Common myeloid progenitor, CD34-positive (primary cell): ENCODE data around the gene PCP4L1.
"Not testable (repeated sequence)": the region's sequence is repeated elsewhere in the genome, so short reads cannot be mapped to it uniquely, and the experiment has no call there.

Source experiments
- CTCF ChIA-PET: fragments of 350-600 bp; sonication (Branson Sonifier 250); formaldehyde crosslinking; loops from one replicate; lab custom pipeline; 2021; ENCODE audit warnings: antibody characterized with exemption; lab: Charles Lee
- POLR2A ChIA-PET: fragments of 350-600 bp; sonication (Branson Sonifier 250); formaldehyde crosslinking; loops from one replicate; lab custom pipeline; 2021; ENCODE audit warnings: antibody characterized with exemption; lab: Charles Lee
- DNase-seq, 3 donors: peaks; one replicate each; pipeline versions ENCODE4 v3.0.0 to v3.0.0-alpha.2; 2013
- H3K27ac ChIP-seq, 2 experiments: 1 replicate in 1 of 2; 2 replicates in 1 of 2; pipeline ENCODE4 v1.7.0; 2013; ENCODE audit warnings: inconsistent platforms in 2 of 2, low read length in 2 of 2, mild to moderate bottlenecking in 2 of 2, low read depth in 1 of 2, moderate library complexity in 1 of 2; ENCODE audit not compliant: severe bottlenecking in 2 of 2, insufficient read depth in 1 of 2, poor library complexity in 1 of 2
- H3K27me3 ChIP-seq, 5 experiments: replicated peaks in 2 of 5; 1 replicate in 3 of 5; 2 replicates in 2 of 5; pipeline versions ENCODE4 v1.6.1 to v1.7.0; 2013; ENCODE audit warnings: low read length in 4 of 5, mild to moderate bottlenecking in 2 of 5, moderate library complexity in 2 of 5, inconsistent platforms in 1 of 5; ENCODE audit not compliant: insufficient read depth in 5 of 5, control insufficient read depth in 4 of 5
- H3K36me3 ChIP-seq, 4 experiments: 1 replicate in 2 of 4; 2 replicates in 2 of 4; pipeline versions ENCODE4 v1.6.1 to v1.7.0; 2013; ENCODE audit warnings: low read length in 3 of 4, control low read depth in 1 of 4, mild to moderate bottlenecking in 1 of 4; ENCODE audit not compliant: control insufficient read depth in 4 of 4, insufficient read depth in 4 of 4
- H3K4me1 ChIP-seq, 4 experiments: 1 replicate in 3 of 4; 2 replicates in 1 of 4; pipeline versions ENCODE4 v1.6.1 to v1.7.1; 2013; ENCODE audit warnings: low read length in 3 of 4, mild to moderate bottlenecking in 3 of 4, control low read depth in 1 of 4, inconsistent platforms in 1 of 4, moderate library complexity in 1 of 4; ENCODE audit not compliant: control insufficient read depth in 4 of 4, insufficient read depth in 4 of 4; ENCODE audit errors: control extremely low read depth in 1 of 4
- H3K4me3 ChIP-seq, 7 experiments: 1 replicate in 4 of 7; 2 replicates in 3 of 7; pipeline versions ENCODE4 v1.5.1 to v1.7.0; 2013; ENCODE audit warnings: mild to moderate bottlenecking in 7 of 7, low read length in 6 of 7, moderate library complexity in 6 of 7, inconsistent platforms in 2 of 7, low read depth in 2 of 7, control low read depth in 1 of 7; ENCODE audit not compliant: insufficient read depth in 4 of 7, control insufficient read depth in 1 of 7; ENCODE audit errors: extremely low read depth in 1 of 7
- H3K9me3 ChIP-seq, 5 experiments: 1 replicate in 4 of 5; 2 replicates in 1 of 5; pipeline versions ENCODE4 v1.6.1 to v1.7.1; 2013; ENCODE audit warnings: low read length in 4 of 5, mild to moderate bottlenecking in 2 of 5, inconsistent platforms in 1 of 5, low read depth in 1 of 5, moderate library complexity in 1 of 5; ENCODE audit not compliant: control insufficient read depth in 4 of 5, insufficient read depth in 2 of 5; ENCODE audit errors: control extremely low read depth in 1 of 5
- WGBS: methylation state at CpG from one replicate; pipeline ENCODE4 v1.1.5; 2013; ENCODE audit not compliant: insufficient coverage; 5-methylcytosine and 5-hydroxymethylcytosine counted together

PCP4L1 gene

DNA sequence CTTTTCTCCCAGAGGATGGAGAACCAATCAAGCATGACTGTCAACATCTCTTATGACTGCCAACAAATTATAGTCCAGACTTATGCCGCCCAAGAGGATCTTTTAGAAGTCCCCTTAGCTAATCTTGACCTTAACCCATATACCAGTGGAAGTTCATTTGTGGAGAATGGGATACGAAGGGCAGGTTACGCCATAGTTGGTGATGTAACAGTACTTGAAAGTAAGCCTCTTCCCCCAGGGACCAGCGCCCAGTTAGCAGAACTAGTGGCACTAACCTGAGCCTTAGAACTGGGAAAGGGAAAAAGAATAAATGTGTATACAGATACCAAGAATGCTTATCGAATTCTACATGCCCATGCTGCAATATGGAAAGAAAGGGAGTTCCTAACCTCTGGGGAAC lies 3.2 kb upstream of the PCP4L1 start:
- POLR2A ChIA-PET, H3K36me3 ChIP-seq, H3K27ac ChIP-seq, CTCF ChIA-PET, H3K4me3 ChIP-seq, DNase-seq: not testable (repeated sequence)
- WGBS: 90% methylated on average over 2 of the region's 5 CpGs
- peaks cover 0 to 13% (median 8%) of the 10 kb centered on the region in 4 experiments for H3K4me1 ChIP-seq
- peaks cover 2 to 18% (median 10%) of the 10 kb centered on the region in 5 experiments for H3K9me3 ChIP-seq
- H3K27me3 ChIP-seq: peaks cover 3 to 32% (median 23%) of the 10 kb centered on the region in 5 experiments

GRCh38 chr1:161255955-161256520 lies 2.5 kb upstream of the PCP4L1 start:
- H3K9me3 ChIP-seq: peaks cover 2 to 18% (median 10%) of the 10 kb centered on the region in 5 experiments
- DNase-seq, H3K4me3 ChIP-seq, POLR2A ChIA-PET, H3K36me3 ChIP-seq, H3K27ac ChIP-seq, CTCF ChIA-PET: not testable (repeated sequence)
- H3K4me1 ChIP-seq: peaks cover 0 to 16% (median 8%) of the 10 kb centered on the region in 4 experiments
- WGBS: 100% methylated on average over 2 of the region's 4 CpGs
- peaks cover 3 to 34% (median 28%) of the 10 kb centered on the region in 5 experiments for H3K27me3 ChIP-seq

- POLR2A ChIA-PET: interaction anchor here (0.7 kb wide), 1 partner anchor 169 kb away, joined by 3 read pairs; no protein-coding TSS in a partner anchor
- 98% methylated on average over 5 of the region's 5 CpGs for WGBS
- peak in 1 of 3 donors; percentile 29 for DNase-seq
Measured at GRCh38 chr1:161257109-161257508, 1.4 kb upstream of the PCP4L1 start.

DNA sequence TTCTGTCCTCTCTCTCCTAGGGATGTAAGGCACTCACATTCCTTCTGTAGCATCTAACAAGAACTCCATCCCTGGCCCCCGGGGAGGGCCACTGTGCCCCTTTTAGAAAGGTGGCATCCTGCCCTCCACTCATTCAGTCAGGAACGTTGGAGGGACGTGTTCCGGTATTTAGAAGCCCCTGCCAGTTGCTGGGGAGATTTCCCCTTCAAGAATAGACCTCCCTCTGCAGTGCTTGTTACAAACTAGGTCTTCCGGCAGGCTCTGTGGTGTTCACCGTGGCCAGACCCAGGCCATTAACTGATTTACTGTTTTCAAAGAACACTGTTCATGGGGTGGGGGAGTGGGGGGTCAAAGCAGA lies 779 bp downstream of the PCP4L1 start:
- H3K36me3 ChIP-seq: no peaks in the 10 kb centered on the region
- DNase-seq: no peak
- H3K4me1 ChIP-seq: peaks cover 0 to 23% (median 9%) of the 10 kb centered on the region in 4 experiments
- peaks cover 2 to 18% (median 10%) of the 10 kb centered on the region in 5 experiments for H3K9me3 ChIP-seq
- peaks cover 3 to 36% (median 32%) of the 10 kb centered on the region in 5 experiments for H3K27me3 ChIP-seq
- ChIA-PET CTCF (interaction anchor here (0.8 to 2.4 kb wide), 8 partner anchors 11 to 53 kb away, joined by 3 to 10 read pairs (median 4); no protein-coding TSS in a partner anchor), POLR2A (no interaction called here)
- 80% methylated on average over 3 of the region's 6 CpGs for WGBS
- peak overlapping the region in 2 of 7 experiments; percentile 72 to 76 for H3K4me3 ChIP-seq
- no peak overlapping the region for H3K27ac ChIP-seq

More at GRCh38 chr1:161257109-161257508, 1.4 kb upstream of the PCP4L1 start:
- Histone ChIP-seq H3K9me3 (peaks cover 2 to 18% (median 10%) of the 10 kb centered on the region in 5 experiments), H3K27me3 (peaks cover 3 to 34% (median 32%) of the 10 kb centered on the region in 5 experiments), H3K4me1 (peaks cover 0 to 23% (median 9%) of the 10 kb centered on the region in 4 experiments)
- not testable (repeated sequence) for H3K27ac ChIP-seq, H3K4me3 ChIP-seq, H3K36me3 ChIP-seq
- CTCF ChIA-PET: interaction anchor here (1.5 to 2.4 kb wide), 3 partner anchors 9 to 65 kb away, joined by 5 to 10 read pairs (median 8); no protein-coding TSS in a partner anchor

DNA sequence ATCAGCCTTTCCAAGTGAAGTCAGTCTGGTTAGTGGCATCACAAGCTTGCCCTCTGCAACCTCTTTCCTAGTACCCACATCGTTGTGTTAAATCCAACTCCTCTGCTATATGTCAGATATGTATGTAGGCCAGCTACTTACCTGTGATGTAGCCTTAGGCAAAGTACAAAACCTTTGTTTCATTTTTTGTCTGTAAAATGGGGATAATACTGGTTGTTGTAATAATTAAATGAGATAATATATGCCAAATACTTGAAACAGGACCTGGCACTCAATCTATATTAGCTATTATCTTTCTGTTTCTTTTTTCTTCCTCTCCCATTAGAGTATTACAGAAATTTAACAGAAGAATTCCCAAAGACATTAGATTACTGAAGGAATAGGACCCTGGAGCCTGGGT lies 1.2 kb downstream of the PCP4L1 start:
- no peaks in the 10 kb centered on the region for H3K36me3 ChIP-seq
- H3K4me1 ChIP-seq: peaks cover 0 to 23% (median 9%) of the 10 kb centered on the region in 4 experiments
- no peak overlapping the region for H3K27ac ChIP-seq
- CTCF ChIA-PET: interaction anchor here (0.8 to 1.6 kb wide), 6 partner anchors 12 to 53 kb away, joined by 3 to 9 read pairs (median 3); no protein-coding TSS in a partner anchor
- H3K27me3 ChIP-seq: peaks cover 3 to 36% (median 32%) of the 10 kb centered on the region in 5 experiments
- H3K9me3 ChIP-seq: peaks cover 2 to 18% (median 10%) of the 10 kb centered on the region in 5 experiments
- no peak overlapping the region for H3K4me3 ChIP-seq
- no CpG with 5 or more reads among the region's 1 CpG for WGBS
- DNase-seq: no peak
- POLR2A ChIA-PET: interaction anchor here (0.6 kb wide), 1 partner anchor 138 kb away, joined by 4 read pairs; no protein-coding TSS in a partner anchor

DNA sequence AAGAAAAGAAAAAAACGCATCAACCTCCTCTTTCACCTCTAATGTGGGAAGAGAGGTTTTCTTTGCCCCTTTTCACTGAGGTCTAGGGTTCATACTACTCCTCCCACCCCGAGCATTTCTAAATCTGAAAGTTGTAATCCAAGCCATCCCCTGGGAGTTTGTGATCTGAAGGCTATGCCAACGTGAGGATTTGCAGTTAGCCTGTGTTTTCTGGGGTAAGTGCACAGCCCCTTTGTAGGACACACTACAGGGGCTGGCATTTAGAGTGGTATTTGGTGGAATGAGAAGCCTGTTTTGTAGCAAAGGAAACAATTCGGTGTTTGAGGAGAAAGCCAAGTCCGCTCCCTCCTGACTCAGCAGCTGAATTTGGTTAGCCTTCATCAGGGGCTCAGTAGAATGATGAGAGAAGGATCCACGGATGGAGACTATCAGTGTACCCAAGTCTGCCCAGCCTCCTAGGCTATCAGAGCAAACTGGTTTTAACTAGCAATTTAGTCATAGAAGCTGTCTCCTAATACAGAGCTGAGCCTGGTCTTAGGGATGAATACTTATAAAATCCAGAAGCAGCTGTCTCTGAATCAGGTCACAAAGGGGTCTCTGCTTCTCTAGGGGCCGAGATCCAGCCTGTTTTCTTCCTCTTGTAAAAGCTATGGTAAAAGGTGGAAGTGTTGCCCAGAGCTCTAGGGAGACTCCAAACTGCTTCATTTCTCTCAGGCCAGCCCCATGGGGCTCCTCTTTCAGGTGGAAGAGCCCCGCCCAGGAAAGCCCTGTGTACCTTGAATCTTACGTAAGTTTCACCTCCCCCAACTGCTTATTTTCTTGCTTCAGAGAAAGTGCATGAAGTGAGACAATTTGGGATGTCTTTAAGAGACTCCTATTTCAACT lies 2.1 kb downstream of the PCP4L1 start:
- 73% methylated on average over 5 of the region's 9 CpGs for WGBS
- H3K4me3 ChIP-seq: no peak overlapping the region
- ChIA-PET POLR2A (interaction anchor here (0.6 kb wide), 1 partner anchor 139 kb away, joined by 4 read pairs; no protein-coding TSS in a partner anchor), CTCF (interaction anchor here (1.0 to 1.8 kb wide), 7 partner anchors 12 to 57 kb away, joined by 3 to 7 read pairs (median 3); no protein-coding TSS in a partner anchor)
- DNase-seq: no peak
- H3K9me3 ChIP-seq: peaks cover 2 to 18% (median 10%) of the 10 kb centered on the region in 5 experiments
- H3K27me3 ChIP-seq: peaks cover 3 to 36% (median 32%) of the 10 kb centered on the region in 5 experiments
- H3K4me1 ChIP-seq: peaks cover 0 to 23% (median 9%) of the 10 kb centered on the region in 4 experiments
- no peak overlapping the region for H3K27ac ChIP-seq
- H3K36me3 ChIP-seq: no peaks in the 10 kb centered on the region
